IMR-90 (cell line): Measurements from ENCODE around the gene WDR27. TPM values are rescaled to one million over a fixed set of nuclear protein-coding genes. Genes with fewer than 3 reads are reported as not detected.

Source experiments
- ATAC-seq: fragments of 200-7000 bp; cut with Tn5 transposase; 2 replicates; pipeline ENCODE4 v1.9.1; 2020; ENCODE audit warnings: low read depth, mild to moderate bottlenecking, moderate library complexity
- BruUV-seq: library from RNA; stranded (reverse); fragments of 400-500 nt; replicated peaks from 2 replicates; lab custom pipeline; 2021; lab: Mats Ljungman, UMichigan
- CTCF ChIA-PET: fragments of 300-600 bp; formaldehyde crosslinking; extraction: SDS; loops from one replicate; lab custom pipeline; 2021; ENCODE audit warnings: antibody characterized with exemption; lab: Yijun Ruan, JAX
- POLR2A ChIA-PET: fragments of 300-600 bp; sonication (Branson Sonifier 250); formaldehyde crosslinking; loops from one replicate; lab custom pipeline; 2022; ENCODE audit warnings: antibody characterized with exemption; ENCODE audit not compliant: unreplicated experiment; lab: Charles Lee
- DNase-seq: peaks from one replicate; pipeline ENCODE4 v3.0.0; 2013
- H2AFZ ChIP-seq: replicated peaks from 2 replicates; pipeline ENCODE3; 2013; ENCODE audit warnings: low read length, mild to moderate bottlenecking; ENCODE audit not compliant: poor library complexity
- H2AK5ac ChIP-seq: 2 replicates; pipeline ENCODE4 v1.6.1; 2013; ENCODE audit warnings: low read depth, low read length, inconsistent platforms
- H2AK9ac ChIP-seq: replicated peaks from 2 replicates; pipeline ENCODE3; 2013; ENCODE audit warnings: mild to moderate bottlenecking, low read depth, low read length, moderate library complexity; ENCODE audit not compliant: poor library complexity
- H2BK120ac ChIP-seq: 2 replicates; pipeline ENCODE4 v1.6.1; 2013; ENCODE audit warnings: low read depth, low read length, inconsistent platforms
- H2BK15ac ChIP-seq: 3 replicates; pipeline ENCODE4 v1.6.1; 2013; ENCODE audit warnings: low read depth, low read length, inconsistent platforms
- H2BK20ac ChIP-seq: 2 replicates; pipeline ENCODE4 v1.6.1; 2013; ENCODE audit warnings: low read depth, mild to moderate bottlenecking, inconsistent platforms, low read length, moderate library complexity
- H2BK5ac ChIP-seq: 2 replicates; pipeline ENCODE4 v1.6.1; 2013; ENCODE audit warnings: mild to moderate bottlenecking, low read depth, low read length, inconsistent platforms; ENCODE audit not compliant: poor library complexity, severe bottlenecking
- H3K14ac ChIP-seq: replicated peaks from 2 replicates; pipeline ENCODE4 v1.6.1; 2013; ENCODE audit warnings: low read depth, low read length, inconsistent platforms
- H3K18ac ChIP-seq: 2 replicates; pipeline ENCODE4 v1.6.1; 2013; ENCODE audit warnings: low read depth, low read length, control low read depth
- H3K23ac ChIP-seq: 2 replicates; pipeline ENCODE4 v1.6.1; 2013; ENCODE audit warnings: low read depth, low read length, inconsistent platforms
- H3K27ac ChIP-seq: 2 replicates; pipeline ENCODE4 v1.5.1; 2013; ENCODE audit warnings: mild to moderate bottlenecking, control low read depth, low read length; ENCODE audit not compliant: insufficient read depth
- H3K27me3 ChIP-seq: 2 replicates; pipeline ENCODE4 v1.6.1; 2013; ENCODE audit warnings: low read length; ENCODE audit not compliant: control insufficient read depth, insufficient read depth
- H3K36me3 ChIP-seq: 2 replicates; pipeline ENCODE4 v1.6.1; 2013; ENCODE audit warnings: low read length, mixed read lengths; ENCODE audit not compliant: control insufficient read depth, insufficient read depth
- H3K4ac ChIP-seq: 2 replicates; pipeline ENCODE4 v1.6.1; 2013; ENCODE audit warnings: low read depth, low read length, inconsistent platforms
- H3K4me1 ChIP-seq: 2 replicates; pipeline ENCODE4 v1.6.1; 2013; ENCODE audit warnings: low read length, mixed read lengths; ENCODE audit not compliant: control insufficient read depth, insufficient read depth
- H3K4me2 ChIP-seq: 2 replicates; pipeline ENCODE4 v1.6.1; 2013; ENCODE audit warnings: low read depth, mild to moderate bottlenecking, control low read depth, low read length, moderate library complexity
- H3K4me3 ChIP-seq: 2 replicates; pipeline ENCODE4 v1.5.1; 2013; ENCODE audit warnings: low read depth, mild to moderate bottlenecking, control low read depth, low read length, moderate library complexity; ENCODE audit not compliant: insufficient read depth
- H3K56ac ChIP-seq: 2 replicates; pipeline ENCODE4 v1.6.1; 2013; ENCODE audit warnings: low read length, inconsistent platforms; ENCODE audit not compliant: insufficient read depth; ENCODE audit errors: extremely low read depth
- H3K79me1 ChIP-seq, 2 experiments: 2 replicates each; pipeline ENCODE4 v1.6.1; 2013; ENCODE audit warnings: low read length in 2 of 2, inconsistent platforms in 1 of 2, low read depth in 1 of 2
- H3K9ac ChIP-seq: 2 replicates; pipeline ENCODE4 v1.6.1; 2013; ENCODE audit warnings: low read depth, low read length, control low read depth
- H3K9me1 ChIP-seq: 2 replicates; pipeline ENCODE4 v1.6.1; 2013; ENCODE audit warnings: low read length, inconsistent platforms; ENCODE audit not compliant: insufficient read depth
- H3K9me3 ChIP-seq: 2 replicates; pipeline ENCODE4 v1.6.1; 2013; ENCODE audit warnings: low read length; ENCODE audit not compliant: control insufficient read depth, insufficient read depth
- H4K20me1 ChIP-seq: 2 replicates; pipeline ENCODE4 v1.6.1; 2013; ENCODE audit warnings: low read length, inconsistent platforms; ENCODE audit not compliant: insufficient read depth
- H4K5ac ChIP-seq: 2 replicates; pipeline ENCODE4 v1.6.1; 2013; ENCODE audit warnings: mild to moderate bottlenecking, low read depth, low read length, control low read depth
- H4K8ac ChIP-seq, 2 experiments: 2 replicates each; pipeline ENCODE4 v1.6.1; 2013; ENCODE audit warnings: low read depth in 2 of 2, low read length in 2 of 2, control low read depth in 1 of 2, inconsistent platforms in 1 of 2
- H4K91ac ChIP-seq: 2 replicates; pipeline ENCODE4 v1.6.1; 2013; ENCODE audit warnings: low read depth, low read length, inconsistent platforms; ENCODE audit not compliant: insufficient read depth
- BHLHE40 ChIP-seq: fragments of 150-350 bp; IDR thresholded peaks from 2 replicates; pipeline ENCODE4 v1.6.1; 2016; ENCODE audit warnings: mild to moderate bottlenecking, low read depth, low read length
- CEBPB ChIP-seq: IDR thresholded peaks from 2 replicates; pipeline ENCODE4 v1.6.1; 2012; ENCODE audit warnings: low read depth, low read length, improper control_type of control experiment
- CHD1 ChIP-seq: IDR thresholded peaks from 2 replicates; pipeline ENCODE4 v1.6.1; 2012; ENCODE audit warnings: low read depth, low read length, improper control_type of control experiment
- CTCF ChIP-seq: conservative IDR thresholded peaks from 2 replicates; pipeline ENCODE4 v1.5.1; 2012; ENCODE audit warnings: mild to moderate bottlenecking, low read depth, low read length, improper control_type of control experiment
- ELK1 ChIP-seq: fragments of 150-350 bp; IDR thresholded peaks from 2 replicates; pipeline ENCODE4 v1.6.1; 2016; ENCODE audit warnings: low read depth, mild to moderate bottlenecking, low read length, moderate library complexity, borderline replicate concordance
- FOS ChIP-seq: fragments of 150-350 bp; IDR thresholded peaks from 2 replicates; pipeline ENCODE4 v1.6.1; 2016; ENCODE audit warnings: low read depth, low read length
- MAFK ChIP-seq: IDR thresholded peaks from 2 replicates; pipeline ENCODE4 v1.6.1; 2012; ENCODE audit warnings: low read depth, low read length, improper control_type of control experiment
- MAZ ChIP-seq: IDR thresholded peaks from 2 replicates; pipeline ENCODE4 v1.6.1; 2012; ENCODE audit warnings: low read depth, mild to moderate bottlenecking, low read length, improper control_type of control experiment, moderate library complexity, borderline replicate concordance
- MXI1 ChIP-seq: IDR thresholded peaks from 2 replicates; pipeline ENCODE4 v1.6.1; 2012; ENCODE audit warnings: low read depth, mild to moderate bottlenecking, low read length, moderate library complexity, borderline replicate concordance
- NFE2L2 ChIP-seq: fragments of 150-350 bp; IDR thresholded peaks from 2 replicates; pipeline ENCODE4 v1.6.1; 2016; ENCODE audit warnings: low read depth, mild to moderate bottlenecking, low read length
- POLR2A ChIP-seq: IDR thresholded peaks from 2 replicates; pipeline ENCODE4 v1.6.1; 2012; ENCODE audit warnings: mild to moderate bottlenecking, low read depth, low read length
- RAD21 ChIP-seq: IDR thresholded peaks from 2 replicates; pipeline ENCODE4 v1.6.1; 2012; ENCODE audit warnings: low read length, improper control_type of control experiment
- RCOR1 ChIP-seq: IDR thresholded peaks from 2 replicates; pipeline ENCODE4 v1.6.1; 2012; ENCODE audit warnings: mild to moderate bottlenecking, low read length, improper control_type of control experiment; ENCODE audit not compliant: insufficient replicate concordance
- RFX5 ChIP-seq: IDR thresholded peaks from 2 replicates; pipeline ENCODE4 v1.8.0; 2012; ENCODE audit warnings: low read depth, mild to moderate bottlenecking, low read length, moderate library complexity
- SMC3 ChIP-seq: fragments of 150-350 bp; IDR thresholded peaks from 2 replicates; pipeline ENCODE4 v1.6.1; 2016; ENCODE audit warnings: low read depth, mild to moderate bottlenecking, antibody characterized with exemption, low read length, moderate library complexity
- WGBS, 2 experiments: methylation state at CpG; one replicate each; pipeline versions ENCODE4 v1.1.5 to v1.1.7; 2013; ENCODE audit warnings: missing lambda C conversion rate in 2 of 2; ENCODE audit not compliant: insufficient read length in 1 of 2; ENCODE audit errors: extremely low coverage in 2 of 2; 5-methylcytosine and 5-hydroxymethylcytosine counted together
- dilution Hi-C: fragments of 300-500 bp; cut with HindIII; formaldehyde crosslinking; loops from one replicate; pipeline ENCODE4 v1.14.3; 2018; ENCODE audit warnings: low sequenced_read_pairs; ENCODE audit not compliant: unreplicated experiment
- in situ Hi-C: fragments of 300-500 bp; cut with MboI; formaldehyde crosslinking; loops from 3 replicates; pipeline ENCODE4 v1.14.3; 2019; ENCODE audit warnings: low sequenced_read_pairs, inconsistent platforms, mixed read lengths
- intact Hi-C: fragments of 100-400 bp; cut with micrococcal nuclease; formaldehyde crosslinking; loops from 2 replicates; pipeline ENCODE4 v1.10.0; 2022
- polyA plus RNA-seq, 3 experiments: library from polyadenylated mRNA; depleted of rRNA; stranded (reverse); fragments of >200 nt; gene quantifications; 2 replicates each; pipeline ENCODE4 v1.2.3, GENCODE V29; 2012; ENCODE audit warnings: low replicate concordance in 1 of 3
- total RNA-seq: library from RNA; depleted of rRNA; stranded (reverse); fragments of >200 nt; gene quantifications from 2 replicates; pipeline ENCODE4 v1.2.3, GENCODE V29; 2012
- TF ChIP-seq, protein P1 (sequence below): fragments of 150-350 bp; IDR thresholded peaks from 2 replicates; pipeline ENCODE4 v1.6.1; 2017; ENCODE audit warnings: mild to moderate bottlenecking, antibody characterized with exemption, low read length, low read depth

The WDR27 gene
- total and polyA plus RNA-seq, 2 of the 4 experiments (the other 2 are of a cell fraction) = 7.0 to 18.5 TPM

DNA sequence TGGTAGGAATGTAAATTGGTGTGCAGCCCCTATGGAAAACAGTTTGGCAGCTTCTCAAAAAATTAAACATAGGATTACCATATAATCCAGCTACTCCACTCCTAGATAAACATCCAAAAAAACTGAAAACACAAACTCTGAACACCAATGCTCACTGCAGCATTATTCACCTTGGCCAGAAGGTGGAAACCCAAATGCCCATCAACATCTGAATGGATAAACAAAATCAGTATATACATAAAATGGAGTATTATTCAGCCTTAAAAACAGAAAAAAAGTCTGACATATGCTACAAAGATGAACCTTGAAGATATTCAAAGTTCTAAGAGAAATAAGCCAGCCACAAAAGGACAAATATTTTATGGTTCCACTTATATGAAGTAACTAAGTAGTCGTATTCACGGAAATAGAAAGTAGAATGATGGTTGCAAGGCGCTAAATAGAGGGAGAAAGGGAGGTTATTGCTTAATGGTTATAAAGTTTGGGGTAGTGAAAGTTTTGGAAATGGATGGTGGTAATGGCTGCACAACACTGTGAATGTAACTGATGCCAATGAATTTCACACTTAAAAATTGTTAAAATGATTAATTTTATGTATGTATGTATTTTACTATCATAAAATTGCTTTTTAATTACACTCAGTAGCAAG lies 18.5 kb upstream of the WDR27 start:
- Histone ChIP-seq H2BK15ac (no peak overlapping the region), H3K36me3 (peaks cover 15% of the 10 kb centered on the region), H3K4me2 (no peak overlapping the region), H2AFZ (no peak overlapping the region), H3K56ac (no peak overlapping the region), H4K20me1 (peaks cover 13% of the 10 kb centered on the region), H3K9me1 (peaks cover 2% of the 10 kb centered on the region; the same call in 1 of the 2 replicates), H3K27ac (no peak overlapping the region), H3K4me1 (peaks cover 3% of the 10 kb centered on the region; the same call in 1 of the 2 replicates), H2BK120ac (no peak overlapping the region), H3K27me3 (no peaks in the 10 kb centered on the region), H2AK9ac (no peak overlapping the region), H3K79me1 (peaks cover 22 to 35% of the 10 kb centered on the region in 2 experiments), H3K14ac (no peak overlapping the region), H4K8ac (no peak overlapping the region), H2AK5ac (no peak overlapping the region), H4K5ac (no peak overlapping the region), H3K4ac (no peak overlapping the region), H3K18ac (no peak overlapping the region), H3K4me3 (no peak overlapping the region), H3K23ac (no peak overlapping the region), H2BK20ac (no peak overlapping the region), H4K91ac (no peak overlapping the region), H2BK5ac (no peak overlapping the region), H3K9me3 (no peaks in the 10 kb centered on the region), H3K9ac (no peak overlapping the region)
- no peak for TF ChIP-seq RFX5
- no peak for TF ChIP-seq RAD21
- TF ChIP-seq, protein P1, sequence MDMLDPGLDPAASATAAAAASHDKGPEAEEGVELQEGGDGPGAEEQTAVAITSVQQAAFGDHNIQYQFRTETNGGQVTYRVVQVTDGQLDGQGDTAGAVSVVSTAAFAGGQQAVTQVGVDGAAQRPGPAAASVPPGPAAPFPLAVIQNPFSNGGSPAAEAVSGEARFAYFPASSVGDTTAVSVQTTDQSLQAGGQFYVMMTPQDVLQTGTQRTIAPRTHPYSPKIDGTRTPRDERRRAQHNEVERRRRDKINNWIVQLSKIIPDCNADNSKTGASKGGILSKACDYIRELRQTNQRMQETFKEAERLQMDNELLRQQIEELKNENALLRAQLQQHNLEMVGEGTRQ = no peak
- TF ChIP-seq CHD1 = no peak
- TF ChIP-seq SMC3 = no peak
- no peak for TF ChIP-seq BHLHE40
- no peak for TF ChIP-seq NFE2L2
- TF ChIP-seq CTCF = no peak; the same call in 1 of the 2 replicates
- no peak for TF ChIP-seq MXI1
- TF ChIP-seq CEBPB = no peak
- TF ChIP-seq MAFK = no peak
- TF ChIP-seq FOS = no peak
- no peak for TF ChIP-seq RCOR1
- no peak for TF ChIP-seq POLR2A
- no peak for TF ChIP-seq MAZ
- no peak for TF ChIP-seq ELK1
- dilution Hi-C loops (no loop called here), in situ Hi-C loops (no loop called here), intact Hi-C loops (loop anchor here (5.0 kb wide), 2 partner anchors 587 to 812 kb away; partner anchors contain the start of gene FAM120B)
- WGBS, 2 experiments = no CpG with 5 or more reads among the region's 3 CpGs
- DNase-seq = no peak
- no peak for ATAC-seq
- CTCF ChIA-PET = interaction anchor here (0.9 to 1.0 kb wide), 2 partner anchors 10 to 32 kb away, joined by 3 read pairs; no protein-coding TSS in a partner anchor
- BruUV-seq = no TSS peak
- POLR2A ChIA-PET = no interaction called here
